ENCODE measurements around the gene PRR33. TPM values are rescaled to one million over a fixed set of nuclear protein-coding genes. Genes with fewer than 3 reads are reported as not detected.

Gene PRR33
- total and polyA plus RNA-seq, 2 donors (not counting 1 experiment from before 2014, with no cell fraction given), result not detected

- Histone ChIP-seq H3K4me2 (ENCODE audit: extremely low read depth, insufficient read depth, low read length) (no peak overlapping the region), H3K4me1 (ENCODE audit: control insufficient read depth, extremely low read depth, insufficient read depth, low read length) (no peaks in the 10 kb centered on the region), H3K4me3 (replicated peaks in 1 of 4; ENCODE audit: control extremely low read depth in 1 of 4, insufficient read depth in 1 of 4, low read depth in 3 of 4, low read length in 4 of 4) (no peak overlapping the region), H3K9ac (ENCODE audit: insufficient read depth, low read length) (no peak overlapping the region), H2AFZ (ENCODE audit: low read length) (no peak overlapping the region), H3K27ac (ENCODE audit: insufficient read depth, low read length) (no peak overlapping the region), H3K9me3 (ENCODE audit: control insufficient read depth, insufficient read depth, low read depth, low read length) (no peaks in the 10 kb centered on the region), H3K79me2 (ENCODE audit: control insufficient read depth, insufficient read depth, low read length) (no peaks in the 10 kb centered on the region), H4K20me1 (ENCODE audit: control insufficient read depth, extremely low read depth, insufficient read depth, low read length) (no peaks in the 10 kb centered on the region), H3K36me3 (ENCODE audit: control insufficient read depth, insufficient read depth, low read length) (no peaks in the 10 kb centered on the region), H3K27me3 (ENCODE audit: control insufficient read depth, insufficient read depth, low read length) (no peaks in the 10 kb centered on the region)
- TF ChIP-seq CTCF (conservative IDR thresholded peaks at IDR 0.05 in 1 of 2, IDR thresholded peaks at IDR 0.05 in 1 of 2; ENCODE audit: low read depth in 1 of 2, low read length in 2 of 2) (peak in 1 of 2 donors; percentile 7), EZH2 (IDR thresholded peaks at IDR 0.05; ENCODE audit: low read length, missing control alignments) (no peak)
- no peak for DNase-seq (ENCODE audit: low read depth in 2 of 2)
These were observed 27.0 kb upstream of the PRR33 start for GRCh38 chr11:1918436-1919315.

- no peak overlapping the region for H3K4me2 ChIP-seq (ENCODE audit: extremely low read depth, insufficient read depth, low read length)
- no peaks in the 10 kb centered on the region for H3K36me3 ChIP-seq (ENCODE audit: control insufficient read depth, insufficient read depth, low read length)
- no peaks in the 10 kb centered on the region for H3K27me3 ChIP-seq (ENCODE audit: control insufficient read depth, insufficient read depth, low read length)
- no peaks in the 10 kb centered on the region for H3K4me1 ChIP-seq (ENCODE audit: control insufficient read depth, extremely low read depth, insufficient read depth, low read length)
- no peak for DNase-seq (ENCODE audit: low read depth in 2 of 2)
- no peak overlapping the region for H2AFZ ChIP-seq (ENCODE audit: low read length)
- no peaks in the 10 kb centered on the region for H3K9me3 ChIP-seq (ENCODE audit: control insufficient read depth, insufficient read depth, low read depth, low read length)
- H3K9ac ChIP-seq (ENCODE audit: insufficient read depth, low read length), result no peak overlapping the region
- peak in 1 of 2 donors; percentile 30 for TF ChIP-seq CTCF (conservative IDR thresholded peaks at IDR 0.05 in 1 of 2, IDR thresholded peaks at IDR 0.05 in 1 of 2; ENCODE audit: low read depth in 1 of 2, low read length in 2 of 2)
- TF ChIP-seq EZH2 (IDR thresholded peaks at IDR 0.05; ENCODE audit: low read length, missing control alignments), result no peak
- H4K20me1 ChIP-seq (ENCODE audit: control insufficient read depth, extremely low read depth, insufficient read depth, low read length), result no peaks in the 10 kb centered on the region
- H3K79me2 ChIP-seq (ENCODE audit: control insufficient read depth, insufficient read depth, low read length), result no peaks in the 10 kb centered on the region
- H3K4me3 ChIP-seq (replicated peaks in 1 of 4; ENCODE audit: control extremely low read depth in 1 of 4, insufficient read depth in 1 of 4, low read depth in 3 of 4, low read length in 4 of 4), result no peak overlapping the region
- H3K27ac ChIP-seq (ENCODE audit: insufficient read depth, low read length), result no peak overlapping the region
These were observed 26.1 kb upstream of the PRR33 start for GRCh38 chr11:1917523-1918435.

GRCh38 chr11:1916986-1917522, 25.4 kb upstream of the PRR33 start:
- Histone ChIP-seq H3K79me2 (ENCODE audit: control insufficient read depth, insufficient read depth, low read length) (no peaks in the 10 kb centered on the region), H4K20me1 (ENCODE audit: control insufficient read depth, extremely low read depth, insufficient read depth, low read length) (no peaks in the 10 kb centered on the region), H3K4me1 (ENCODE audit: control insufficient read depth, extremely low read depth, insufficient read depth, low read length) (no peaks in the 10 kb centered on the region), H3K36me3 (ENCODE audit: control insufficient read depth, insufficient read depth, low read length) (no peaks in the 10 kb centered on the region), H3K4me2 (ENCODE audit: extremely low read depth, insufficient read depth, low read length) (no peak overlapping the region), H3K27ac (ENCODE audit: insufficient read depth, low read length) (no peak overlapping the region), H3K9me3 (ENCODE audit: control insufficient read depth, insufficient read depth, low read depth, low read length) (no peaks in the 10 kb centered on the region), H3K4me3 (replicated peaks in 1 of 4; ENCODE audit: control extremely low read depth in 1 of 4, insufficient read depth in 1 of 4, low read depth in 3 of 4, low read length in 4 of 4) (no peak overlapping the region), H3K27me3 (ENCODE audit: control insufficient read depth, insufficient read depth, low read length) (no peaks in the 10 kb centered on the region), H3K9ac (ENCODE audit: insufficient read depth, low read length) (no peak overlapping the region), H2AFZ (ENCODE audit: low read length) (no peak overlapping the region)
- TF ChIP-seq CTCF (conservative IDR thresholded peaks at IDR 0.05 in 1 of 2, IDR thresholded peaks at IDR 0.05 in 1 of 2; ENCODE audit: low read depth in 1 of 2, low read length in 2 of 2), result no peak
- no peak for TF ChIP-seq EZH2 (IDR thresholded peaks at IDR 0.05; ENCODE audit: low read length, missing control alignments)
- no peak for DNase-seq (ENCODE audit: low read depth in 2 of 2)

Data from fibroblast of lung (primary cell).